Endometrium (tissue), 2 donors: ENCODE measurements around the gene MRM1.
"Not testable (repeated sequence)": the region's sequence is repeated elsewhere in the genome, so short reads cannot be mapped to it uniquely, and the experiment has no call there.

Experiments used
- FAIRE-seq: peaks from 2 replicates; lab custom pipeline; 2012; peaks lifted over from hg19 to GRCh38; lab: Jason Lieb, UNC
- donor health status: control.
- donor health status: control.

MRM1 gene

DNA sequence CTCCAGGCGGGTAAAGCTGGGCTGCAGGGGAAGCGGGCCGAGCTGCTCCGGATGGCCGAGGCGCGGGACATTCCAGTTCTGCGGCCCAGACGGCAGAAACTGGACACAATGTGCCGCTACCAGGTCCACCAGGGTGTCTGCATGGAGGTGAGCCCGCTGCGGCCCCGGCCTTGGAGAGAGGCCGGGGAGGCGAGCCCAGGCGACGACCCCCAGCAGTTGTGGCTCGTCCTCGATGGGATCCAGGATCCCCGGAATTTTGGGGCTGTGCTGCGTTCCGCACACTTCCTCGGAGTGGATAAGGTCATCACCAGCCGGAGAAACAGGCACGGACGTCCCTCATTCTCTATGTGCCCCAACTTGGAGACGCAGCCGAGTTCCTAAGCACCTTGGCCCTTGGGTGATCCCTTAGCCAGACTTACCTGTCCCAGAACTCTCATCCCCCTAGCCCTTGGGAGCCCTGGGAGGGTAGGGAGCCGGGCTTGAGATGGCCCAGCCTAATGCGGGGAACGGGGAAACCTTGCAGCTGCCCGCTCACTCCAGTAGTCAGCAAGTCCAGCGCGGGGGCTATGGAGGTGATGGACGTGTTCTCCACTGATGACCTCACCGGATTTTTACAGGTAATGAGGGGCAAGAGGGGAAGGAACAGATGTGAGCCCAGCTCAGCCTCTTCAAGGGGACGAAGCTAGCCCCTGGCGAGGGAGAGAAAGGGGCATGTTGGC, 806 bp downstream of the MRM1 start:
- FAIRE-seq, result no peak

DNA sequence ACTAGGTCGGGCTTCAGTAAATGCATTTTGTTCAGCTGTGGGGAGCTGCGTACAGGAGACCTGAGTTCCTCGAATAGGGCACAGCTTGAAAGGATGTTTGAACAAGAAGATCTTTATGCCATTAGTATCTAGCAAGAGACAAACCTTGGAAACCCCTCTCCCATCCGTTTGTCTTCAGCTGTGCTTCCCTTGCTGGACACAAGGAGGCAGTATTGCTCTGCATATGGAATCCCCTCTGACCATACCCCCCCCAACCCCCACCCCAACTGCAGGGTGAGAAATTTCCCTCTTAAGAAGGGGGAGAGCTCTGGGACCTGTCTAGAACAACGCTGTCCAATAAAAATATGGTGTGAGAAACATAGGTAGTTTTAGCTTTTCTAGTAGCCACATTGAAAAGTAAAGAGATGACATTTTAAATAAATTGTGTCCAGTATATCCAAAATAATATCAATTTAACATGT, 1.6 kb downstream of the MRM1 start:
- no peak for FAIRE-seq

DNA sequence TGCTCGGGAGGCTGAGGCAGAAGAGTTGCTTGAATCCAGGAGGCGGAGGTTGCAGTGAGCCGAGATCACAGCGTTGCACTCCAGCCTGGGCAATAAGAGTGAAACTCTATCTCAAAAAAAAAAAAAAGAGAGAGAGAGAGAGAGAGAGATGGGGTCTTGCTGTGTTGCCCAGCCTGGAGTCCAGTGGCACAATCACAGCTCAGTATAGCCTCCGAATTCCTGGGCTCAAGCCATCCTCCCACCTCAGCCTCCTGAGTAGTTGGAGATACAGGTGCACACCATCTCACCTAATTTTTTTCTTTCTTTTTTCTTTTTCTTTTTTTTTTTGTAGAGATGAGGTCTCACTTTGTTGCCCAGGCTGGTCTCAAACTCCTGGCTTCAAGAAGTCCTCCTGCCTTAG, 3.6 kb downstream of the MRM1 start:
- not testable (repeated sequence) for FAIRE-seq

DNA sequence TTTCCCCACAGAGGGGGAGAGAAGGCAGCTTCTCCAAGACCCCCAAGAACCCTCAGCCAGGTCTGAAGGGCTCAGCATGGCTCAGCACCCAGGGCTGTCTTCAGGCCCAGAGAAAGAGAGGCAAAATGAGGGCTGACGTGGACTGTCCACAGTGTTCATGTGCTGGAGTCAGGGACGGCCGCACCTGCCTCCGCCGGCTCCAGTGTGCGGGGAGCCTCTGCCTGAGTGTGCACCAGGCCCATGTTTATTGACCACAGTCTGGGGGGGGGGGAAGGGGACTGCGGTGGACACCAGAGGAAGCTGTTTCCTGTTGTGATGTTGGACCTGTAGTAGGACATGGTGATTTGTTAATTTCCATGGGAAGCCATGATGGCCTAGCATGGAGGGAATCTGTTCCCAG, 6.9 kb downstream of the MRM1 start:
- no peak for FAIRE-seq

DNA sequence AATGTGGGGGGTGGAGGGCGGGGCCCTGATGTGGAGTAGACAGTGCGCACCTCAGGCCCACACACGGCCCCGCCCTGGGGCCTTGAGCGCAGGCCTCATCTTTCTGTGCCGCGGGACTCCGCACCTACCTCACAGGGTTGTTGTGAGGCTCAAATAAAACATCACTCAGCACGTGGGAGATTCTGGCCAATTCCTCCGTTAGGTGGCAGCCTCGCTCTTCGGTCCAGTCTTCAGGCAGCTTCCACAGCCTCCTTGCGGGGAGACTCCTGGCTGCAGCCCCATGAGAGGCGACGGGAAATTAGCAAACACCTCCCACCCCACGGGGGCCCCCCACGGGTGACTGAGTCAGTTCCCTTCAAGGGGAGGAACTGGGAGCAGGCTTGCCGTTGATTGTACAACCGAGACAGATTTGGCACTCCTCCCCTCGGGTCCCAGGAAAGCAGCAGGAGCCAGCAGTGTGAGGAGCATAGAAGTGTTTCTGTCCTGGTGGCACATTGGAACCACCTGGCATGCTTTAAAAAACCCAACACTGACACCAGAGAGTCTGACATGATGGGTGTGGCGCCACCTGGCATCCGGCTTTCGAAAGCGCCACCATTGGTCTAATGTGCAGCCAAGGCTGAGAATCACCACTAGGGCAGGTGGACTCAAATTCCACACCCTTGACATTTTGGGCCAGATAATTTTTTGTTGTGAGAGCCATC, 7.6 kb downstream of the MRM1 start:
- no peak for FAIRE-seq

DNA sequence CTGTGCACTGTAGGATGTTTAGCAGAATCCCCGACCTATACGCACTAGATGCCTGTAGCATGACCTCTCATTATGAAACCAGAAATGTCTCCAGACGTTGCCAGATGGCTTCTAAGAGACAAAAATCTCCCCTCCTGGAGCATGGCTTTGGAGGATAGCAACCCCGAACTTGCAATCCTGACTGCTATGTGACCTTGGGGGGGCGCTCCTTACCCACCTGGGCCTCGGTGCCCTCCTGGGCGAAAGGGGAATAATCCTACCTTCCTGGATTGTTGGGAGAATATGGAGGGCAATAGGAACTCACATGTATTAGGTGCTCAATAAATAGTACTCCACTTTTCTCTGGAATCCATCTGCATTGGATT, 8.1 kb downstream of the MRM1 start:
- no peak for FAIRE-seq

DNA sequence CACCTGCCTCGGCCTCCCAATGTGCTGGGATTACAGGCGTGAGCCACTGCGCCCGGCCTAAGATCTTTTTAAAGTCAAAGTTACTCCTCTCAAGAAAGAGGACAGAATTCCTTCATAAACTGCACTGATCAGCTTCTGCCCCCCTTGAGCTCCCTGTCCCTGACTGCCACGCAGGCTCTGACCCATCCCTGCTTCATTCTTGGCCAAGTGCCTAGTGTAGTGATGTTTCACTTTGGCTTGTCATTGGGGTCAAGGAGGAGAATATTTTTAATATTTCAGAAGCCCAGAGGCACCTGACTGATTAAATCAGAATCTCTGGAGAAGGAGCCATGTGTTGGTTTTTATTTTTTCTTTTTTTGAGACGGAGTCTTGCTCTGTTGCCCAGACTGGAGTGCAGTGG, 9.1 kb downstream of the MRM1 start:
- FAIRE-seq, result no peak

DNA sequence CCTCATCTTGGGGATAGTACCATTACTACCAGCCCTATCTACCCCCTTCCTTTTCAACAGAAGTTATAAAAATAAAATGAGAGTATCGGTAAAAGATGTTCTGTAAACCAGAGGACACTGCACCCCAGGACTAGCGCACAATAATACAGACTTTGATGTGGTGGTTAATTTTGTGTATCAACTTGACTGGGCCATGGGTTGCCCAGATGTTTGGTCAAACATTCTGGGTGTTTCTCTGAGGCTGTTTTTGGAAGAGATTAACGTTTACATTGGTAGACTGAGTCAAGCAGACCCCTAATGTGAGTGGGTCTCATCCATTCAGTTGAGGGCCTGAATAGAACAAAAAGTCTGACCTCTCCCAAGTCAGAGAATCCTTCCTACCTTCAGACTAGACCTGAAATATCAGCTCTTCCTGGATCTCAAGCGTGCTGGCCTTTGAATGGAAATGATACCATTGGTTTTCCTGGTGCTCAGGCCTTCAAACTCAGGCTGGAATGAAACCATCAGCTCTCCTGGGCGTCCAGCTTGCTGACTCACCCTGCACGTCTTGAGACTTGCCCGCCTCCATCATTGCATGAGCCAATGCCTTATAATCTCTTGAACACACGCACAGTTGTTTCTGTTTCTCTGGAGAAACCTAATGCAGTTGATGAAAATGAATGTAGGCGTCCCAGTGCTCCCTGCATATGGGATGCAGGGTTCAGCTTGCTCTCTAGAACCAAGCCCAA, 10.1 kb downstream of the MRM1 start:
- no peak for FAIRE-seq

DNA sequence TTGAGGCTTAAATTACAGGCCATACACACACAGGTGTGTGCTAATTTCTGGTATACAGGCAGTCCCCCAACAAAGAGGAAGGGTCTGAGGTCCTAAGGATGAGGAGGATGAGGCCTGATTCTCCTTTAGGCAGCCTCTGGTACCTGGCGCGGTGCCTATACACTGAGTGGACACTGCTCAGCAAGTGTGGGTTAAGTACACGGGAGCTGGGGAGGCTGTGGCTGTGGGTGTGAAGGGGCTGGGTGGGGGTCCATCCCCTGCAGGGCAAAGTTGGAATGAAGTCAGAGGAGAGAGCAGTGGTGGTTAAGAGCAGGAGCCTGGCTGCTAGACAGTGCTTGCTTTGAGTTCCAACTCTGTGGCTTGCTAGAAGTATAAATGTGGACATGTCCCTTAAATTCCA, 10.9 kb downstream of the MRM1 start:
- FAIRE-seq, result no peak

DNA sequence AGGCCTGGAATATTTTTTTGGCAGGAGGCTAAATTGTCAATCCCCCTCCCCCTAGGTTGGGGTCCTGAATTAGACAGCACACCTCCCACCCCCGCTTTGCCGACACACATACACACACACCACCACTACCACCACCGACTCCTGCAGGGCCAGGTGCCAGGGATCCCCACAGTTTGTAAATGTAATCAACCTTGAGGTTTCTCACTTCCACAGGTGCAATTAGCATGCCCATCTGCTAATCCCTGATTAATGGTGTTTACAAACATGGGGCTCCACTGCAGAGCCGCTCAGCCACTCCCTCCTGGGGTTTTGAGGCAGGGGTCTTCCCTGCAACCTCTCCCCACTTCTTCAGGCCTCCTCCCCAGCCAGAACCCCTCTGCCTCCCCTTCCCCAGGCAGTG, 11.8 kb downstream of the MRM1 start:
- no peak for FAIRE-seq

DNA sequence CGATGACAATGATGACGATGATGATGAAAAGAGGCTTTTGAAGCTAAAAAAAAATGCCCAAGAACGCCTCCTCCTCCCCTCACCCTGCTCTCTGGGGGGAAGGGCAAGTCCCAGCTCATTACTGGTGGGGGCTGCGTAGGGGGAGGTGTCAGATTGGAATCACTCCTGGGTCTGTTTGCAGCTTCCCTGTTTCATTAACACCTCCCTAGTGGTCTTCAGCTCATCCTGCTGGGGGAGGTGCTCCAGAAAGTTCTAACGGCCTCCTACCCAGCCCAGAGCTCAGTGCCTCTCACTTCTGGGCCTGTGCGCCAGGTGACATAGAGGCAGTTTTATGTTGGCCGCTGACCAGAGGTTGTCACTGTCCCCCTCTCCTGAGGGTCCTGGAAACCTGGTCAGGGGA, 12.7 kb downstream of the MRM1 start:
- no peak for FAIRE-seq

DNA sequence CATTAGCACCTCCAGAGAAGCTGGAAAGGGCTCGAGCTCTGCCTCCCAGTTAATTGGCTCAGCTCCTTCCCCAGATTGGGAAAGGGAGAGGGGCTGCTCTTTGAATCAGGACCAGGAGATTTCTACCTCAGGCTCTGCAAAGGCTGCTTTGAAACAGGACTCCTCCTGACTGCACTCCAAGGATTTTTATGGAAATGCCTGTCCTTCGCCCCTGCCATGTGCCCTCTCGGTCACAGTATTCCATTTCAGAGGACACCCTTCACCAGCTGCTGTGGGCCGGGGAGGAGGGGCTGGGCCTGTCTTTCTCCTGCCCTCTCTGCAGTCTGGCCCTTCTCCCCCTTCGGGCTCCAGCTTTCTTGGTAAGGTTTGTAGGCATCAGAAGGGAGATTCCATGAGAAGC, 13.6 kb downstream of the MRM1 start:
- no peak for FAIRE-seq

DNA sequence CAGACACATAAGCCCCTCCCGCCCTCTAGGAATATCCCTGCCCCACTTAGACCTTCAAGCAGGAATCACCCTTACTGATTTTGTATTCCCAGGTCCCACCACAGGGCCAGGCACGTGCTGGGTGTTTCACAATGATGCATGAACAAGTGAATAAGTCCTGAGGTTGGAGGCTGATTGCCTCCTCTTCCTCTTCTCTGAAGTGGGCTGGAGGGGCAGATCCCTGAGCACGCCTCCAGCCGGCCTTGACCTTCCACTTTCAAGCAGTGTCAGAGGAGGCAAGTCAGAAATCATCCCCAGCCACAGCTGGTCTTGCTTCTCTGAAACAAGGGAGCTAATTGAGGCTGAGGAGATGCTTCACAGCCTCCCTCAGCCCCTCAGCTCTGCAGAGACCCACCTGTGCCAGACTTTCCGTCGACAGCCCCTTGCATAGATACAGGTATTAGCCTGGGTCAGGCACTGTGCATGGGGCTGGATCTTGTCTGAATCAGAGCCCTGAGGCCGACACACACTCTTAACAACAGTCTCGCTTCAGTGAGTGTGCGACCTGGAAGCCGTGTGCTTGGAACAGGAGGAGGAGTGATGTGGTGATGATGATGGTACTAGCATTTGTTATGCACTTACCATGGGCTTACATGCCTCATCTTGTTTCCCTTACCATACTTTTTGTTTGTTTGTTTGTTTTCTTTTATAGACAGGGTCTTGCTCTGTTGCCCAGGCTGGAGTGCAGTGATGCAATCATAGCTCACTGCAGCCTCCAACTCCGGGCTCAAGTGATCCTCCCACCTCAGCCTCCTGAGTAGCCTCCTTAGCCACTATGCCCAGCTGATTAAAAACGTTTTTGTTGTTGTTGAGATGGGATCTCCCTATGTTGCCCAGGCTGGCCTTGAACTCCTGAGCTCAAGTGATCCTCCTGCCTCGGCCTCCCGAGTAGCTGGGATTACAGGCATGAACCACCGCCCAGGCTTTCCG, 15.0 kb downstream of the MRM1 start:
- no peak for FAIRE-seq

DNA sequence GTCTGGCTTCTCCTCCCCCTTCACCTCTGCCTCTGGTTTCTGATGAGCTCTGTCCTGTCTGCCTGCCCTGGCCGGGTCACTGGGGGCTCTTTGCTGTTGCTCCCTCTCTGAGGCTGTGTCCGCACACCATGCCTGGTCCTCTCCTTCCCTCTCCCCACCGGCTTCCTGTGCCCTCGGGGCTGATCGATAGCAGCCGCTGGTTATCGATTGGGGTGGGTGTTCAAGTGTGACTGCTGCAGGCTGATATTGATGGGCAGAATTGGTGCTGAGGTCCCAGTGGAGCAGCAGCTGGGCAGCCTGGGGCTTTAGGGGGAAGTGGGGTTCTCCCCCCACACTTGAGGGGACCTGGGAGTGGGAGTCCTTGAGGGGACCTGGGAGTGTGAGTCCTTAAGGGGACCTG, 16.4 kb downstream of the MRM1 start:
- FAIRE-seq, result no peak

DNA sequence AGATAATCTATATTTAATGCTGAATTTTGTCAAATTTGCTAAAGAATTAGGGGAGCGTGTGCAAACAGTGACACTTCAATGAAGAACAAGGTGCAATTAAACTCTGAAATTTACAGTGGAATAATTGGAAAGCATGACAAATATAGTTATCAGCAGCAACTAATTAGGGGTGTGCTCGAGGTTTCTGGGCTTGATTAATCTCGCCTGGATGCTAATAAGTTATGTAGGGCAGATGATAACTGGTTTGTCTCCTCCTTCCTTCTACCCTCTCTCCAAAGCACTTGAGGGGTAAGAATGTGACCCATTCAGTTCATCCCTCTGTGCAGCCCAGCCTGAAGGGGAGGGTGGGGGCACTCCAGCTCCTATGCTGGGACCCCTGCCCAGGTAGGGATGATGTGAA, 21.9 kb downstream of the MRM1 start:
- no peak for FAIRE-seq

DNA sequence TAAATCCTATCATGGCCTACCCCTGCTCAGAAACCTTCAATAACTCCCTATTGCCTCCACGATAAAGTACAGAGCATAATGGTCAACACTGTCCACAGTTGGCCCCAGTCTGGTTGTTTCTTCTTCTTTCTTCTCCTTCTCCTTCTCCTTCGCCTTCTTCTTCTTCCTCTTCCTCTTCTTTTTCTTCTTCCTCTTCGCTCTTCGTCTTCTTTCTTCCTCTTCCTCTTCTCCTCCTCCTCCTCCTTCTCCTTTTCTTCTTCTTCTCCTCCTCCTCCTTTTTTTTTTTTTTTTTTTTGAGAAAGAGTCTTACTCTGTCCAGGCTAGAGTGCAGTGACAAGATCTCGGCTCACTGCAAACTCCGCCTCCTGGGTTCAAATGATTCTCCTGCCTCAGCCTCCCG, 23.8 kb downstream of the MRM1 start:
- FAIRE-seq, result no peak

DNA sequence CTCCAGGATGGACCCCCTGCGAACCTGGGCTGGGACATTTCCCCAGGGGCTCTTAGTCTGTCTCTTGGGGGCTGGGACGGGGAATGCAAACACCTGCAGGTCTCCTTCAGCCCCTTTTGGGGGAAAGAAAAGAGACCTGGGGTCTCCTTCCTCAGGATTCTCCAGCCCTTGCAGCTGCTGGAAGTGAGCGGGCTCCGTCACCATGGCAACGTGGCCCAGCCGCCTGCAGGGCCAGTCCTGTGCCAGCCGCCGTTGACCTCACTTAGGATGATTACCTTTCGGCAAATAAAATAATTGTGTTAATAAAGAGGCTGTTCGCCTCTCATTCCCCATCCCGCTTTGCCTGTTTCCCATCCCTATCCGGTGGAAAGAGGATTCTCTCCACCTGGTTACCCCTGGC, 25.7 kb downstream of the MRM1 start:
- FAIRE-seq, result no peak

DNA sequence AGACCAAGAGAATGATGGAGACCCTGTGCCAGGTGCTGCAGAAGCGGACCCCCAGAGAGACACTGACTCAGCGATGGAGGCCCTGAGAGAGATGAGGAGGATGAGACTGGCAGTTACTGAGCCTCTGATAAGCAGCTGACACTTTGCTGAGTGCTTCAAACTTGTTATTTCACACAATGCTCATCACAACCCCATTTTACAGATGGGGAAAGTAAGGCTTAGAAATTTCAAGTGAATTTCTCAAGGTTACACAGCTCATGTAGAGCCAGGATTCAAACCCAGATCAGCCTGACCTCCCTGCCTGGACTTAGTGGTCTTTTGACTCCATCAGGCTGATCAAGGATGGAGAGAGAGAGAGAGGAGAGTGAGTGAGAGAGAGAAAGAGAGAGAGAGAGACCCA, 27.2 kb downstream of the MRM1 start:
- FAIRE-seq, result no peak

DNA sequence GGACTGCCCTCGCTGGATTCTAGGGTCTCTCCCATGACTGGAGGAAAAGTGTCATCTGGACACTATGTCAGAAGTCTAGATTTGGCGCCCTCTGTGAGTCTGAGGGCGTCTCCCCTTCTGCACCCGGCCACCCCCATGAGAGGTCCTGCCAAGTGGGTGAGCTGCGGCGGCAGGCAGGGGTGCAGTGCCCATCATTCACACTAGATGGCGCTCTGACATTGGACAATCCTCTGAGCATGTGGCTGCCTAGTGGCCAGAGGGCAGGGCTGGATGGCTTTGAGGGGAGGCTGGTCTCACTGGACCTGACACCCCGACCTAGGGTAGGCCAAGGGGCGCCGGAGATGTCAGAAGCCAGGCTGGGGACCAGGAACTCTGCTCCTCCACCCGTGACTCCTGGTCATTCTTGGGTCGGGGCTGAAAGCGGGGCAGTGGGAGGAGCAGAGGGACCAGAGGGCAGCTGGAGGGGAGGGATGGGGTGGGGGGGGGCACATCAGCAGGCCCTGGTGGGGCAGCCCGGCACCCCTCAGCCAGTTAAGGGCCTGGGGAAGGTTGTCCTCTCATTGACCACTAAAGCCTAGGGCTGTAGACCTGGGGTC, 28.0 kb downstream of the MRM1 start:
- FAIRE-seq, result no peak

DNA sequence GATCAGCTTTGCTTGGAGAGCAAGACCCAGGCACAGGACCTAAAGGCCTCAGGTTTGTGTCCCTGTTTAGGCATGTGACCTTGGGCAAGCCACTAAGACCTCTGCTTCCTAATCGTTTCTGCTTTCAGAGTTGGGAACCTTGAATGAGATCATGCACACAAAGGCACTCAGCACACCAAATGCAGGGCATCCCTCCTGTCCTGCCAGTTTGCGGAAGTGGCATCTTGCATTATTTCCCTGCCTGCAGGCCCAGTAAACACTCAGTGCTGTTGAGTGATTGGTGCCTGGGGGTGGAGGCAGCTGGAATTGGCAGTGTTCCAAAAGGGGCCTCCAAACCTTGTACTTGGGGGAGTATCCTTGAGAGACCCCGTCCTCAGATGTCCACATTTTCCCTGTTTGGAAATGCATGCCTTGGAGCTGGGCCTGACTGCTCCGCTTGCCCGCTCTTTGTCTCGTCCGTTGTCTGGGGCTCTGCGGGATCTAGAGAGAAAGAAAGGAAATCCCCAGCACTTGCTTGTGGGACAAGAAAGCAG, 28.7 kb downstream of the MRM1 start:
- FAIRE-seq, result no peak

DNA sequence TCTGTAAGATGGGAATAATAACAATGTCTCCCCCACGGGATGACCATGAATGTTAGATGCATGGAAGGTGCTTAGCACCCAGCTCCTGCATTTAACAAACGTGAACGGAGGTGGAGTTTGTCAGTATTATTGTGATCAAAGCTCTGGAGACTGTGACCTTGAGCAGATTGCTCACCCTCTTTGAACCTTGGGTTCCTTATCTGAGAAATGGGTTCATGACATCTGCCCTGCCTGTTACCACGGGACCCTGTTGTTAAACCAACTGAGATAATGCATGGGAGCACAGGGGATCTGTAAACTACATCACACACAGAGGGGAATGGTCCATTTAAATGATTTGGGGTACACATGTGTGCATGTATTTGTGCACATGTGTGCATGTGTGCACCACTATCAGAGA, 29.6 kb downstream of the MRM1 start:
- FAIRE-seq, result no peak
